CD4-positive, alpha-beta T cell treated with Interleukin-15 for 4 hours (primary cell): ENCODE measurements around the gene CCNB3.

Experiments used
- DNase-seq: peaks from one replicate; pipeline ENCODE4 v3.0.0-alpha.2; 2020; ENCODE audit warnings: low spot score

CCNB3 gene

GRCh38 chrX:50343917-50344316 is 139.4 kb downstream of the CCNB3 start:
- DNase-seq, result no peak

GRCh38 chrX:50372966-50373365 is 168.4 kb downstream of the CCNB3 start:
- no peak for DNase-seq

GRCh38 chrX:50375481-50376267 is 171.1 kb downstream of the CCNB3 start:
- no peak for DNase-seq

DNA sequence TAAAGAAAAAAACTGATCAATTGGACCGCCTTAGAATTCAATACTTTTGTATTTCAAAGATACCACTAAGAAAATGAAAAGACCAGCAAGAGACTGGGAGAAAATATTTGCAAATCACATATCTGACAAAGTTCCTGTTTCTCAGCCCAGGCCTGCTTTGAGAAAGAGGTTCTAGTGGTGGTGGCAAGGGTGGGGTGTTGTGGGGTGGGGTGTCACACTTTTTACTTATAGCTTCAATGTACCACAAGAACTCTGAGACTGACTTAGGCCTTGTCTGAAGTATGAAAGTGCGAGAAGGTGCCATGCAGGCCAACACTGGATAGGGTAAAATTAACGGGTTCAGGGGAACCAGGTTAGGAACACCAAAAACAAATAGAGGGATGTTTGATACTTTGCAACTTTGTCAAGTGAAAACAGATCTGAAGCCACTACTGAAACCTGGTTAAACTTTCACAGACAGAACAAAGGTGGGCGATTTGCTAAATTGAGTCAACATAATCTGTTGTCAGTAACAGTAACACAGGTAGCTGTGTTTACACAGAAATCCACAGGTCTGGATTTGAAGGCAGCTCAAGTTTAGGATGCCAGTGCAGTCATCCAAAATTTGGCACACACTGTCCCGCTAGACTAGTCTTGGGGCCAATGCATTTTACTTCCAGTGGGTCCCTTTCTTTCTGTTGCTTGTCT is 177.3 kb downstream of the CCNB3 start:
- no peak for DNase-seq

GRCh38 chrX:50386520-50386919 is 182.0 kb downstream of the CCNB3 start:
- DNase-seq, result no peak

DNA sequence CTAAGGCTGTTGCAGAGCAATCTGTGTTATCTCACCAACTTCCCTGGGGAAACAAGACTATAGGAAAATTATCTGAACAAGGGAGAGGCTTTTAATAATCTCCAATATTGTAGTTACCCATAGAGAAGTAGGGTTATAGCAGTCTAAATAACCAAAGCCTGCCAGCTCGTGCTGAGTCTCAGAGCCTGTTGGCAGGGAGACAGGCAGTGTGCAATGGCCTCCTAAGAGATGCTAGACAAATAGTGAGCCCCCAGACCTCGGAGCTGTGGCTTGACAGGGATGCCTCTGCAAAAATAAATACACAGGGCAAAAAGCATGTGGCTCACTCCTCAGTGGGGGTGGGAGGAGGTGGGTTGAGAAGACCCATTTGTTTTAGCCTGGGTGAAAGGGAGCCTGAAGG is 189.3 kb downstream of the CCNB3 start:
- DNase-seq, result no peak
